Left ventricle myocardium inferior (tissue), 1 donor: ENCODE data around the gene TPCN2. TPM values are rescaled to one million over a fixed set of nuclear protein-coding genes. Genes with fewer than 3 reads are reported as not detected.

Experiments used
- DNase-seq: peaks from one replicate; pipeline ENCODE4 v3.0.0-alpha.2; 2020
- H3K27ac ChIP-seq: fragments of 200-600 bp; replicated peaks from 2 replicates; pipeline ENCODE4 v1.8.0; 2021
- H3K27me3 ChIP-seq: fragments of 200-600 bp; 2 replicates; pipeline ENCODE4 v1.8.0; 2021; ENCODE audit warnings: low read depth
- H3K36me3 ChIP-seq: fragments of 200-600 bp; 2 replicates; pipeline ENCODE4 v1.8.0; 2021
- H3K4me1 ChIP-seq: fragments of 200-600 bp; 2 replicates; pipeline ENCODE4 v1.8.0; 2021
- H3K4me3 ChIP-seq: fragments of 200-600 bp; 2 replicates; pipeline ENCODE4 v1.8.0; 2021; ENCODE audit warnings: mild to moderate bottlenecking, moderate library complexity
- H3K9me3 ChIP-seq: fragments of 200-600 bp; replicated peaks from 2 replicates; pipeline ENCODE4 v1.8.0; 2021
- CTCF ChIP-seq: fragments of 200-600 bp; IDR thresholded peaks from 2 replicates; pipeline ENCODE4 v1.8.0; 2021; ENCODE audit warnings: antibody characterized with exemption, mild to moderate bottlenecking, borderline replicate concordance
- intact Hi-C: fragments of 100-400 bp; cut with micrococcal nuclease; formaldehyde crosslinking; loops from one replicate; pipeline ENCODE4 v1.11.0; 2022
- total RNA-seq: library from RNA; stranded (reverse); fragmentation: NEBNext Ultra II Directional; extraction: Animal tissue kit (Norgen Biotek cat#: 25700); gene quantifications from one replicate; pipeline ENCODE4 v1.2.1, GENCODE V29; 2021
- donor health status: DM: no; HTN: yes; CAD: no; lungs with severe emphysema.

TPCN2 gene
- total RNA-seq, 1 donor from 2014 or later: 9.2 TPM

- no peak for TF ChIP-seq CTCF
- Histone ChIP-seq H3K27ac (no peak overlapping the region), H3K27me3 (peaks cover 3% of the 10 kb centered on the region), H3K4me3 (no peak overlapping the region), H3K9me3 (no peaks in the 10 kb centered on the region), H3K4me1 (no peaks in the 10 kb centered on the region), H3K36me3 (no peaks in the 10 kb centered on the region)
- intact Hi-C loops: no loop called here
- DNase-seq: no peak
These were observed 18.4 kb upstream of the TPCN2 start for GRCh38 chr11:69030301-69030700.

- no peaks in the 10 kb centered on the region for H3K9me3 ChIP-seq
- peaks cover 12% of the 10 kb centered on the region for H3K27me3 ChIP-seq
- H3K36me3 ChIP-seq: no peaks in the 10 kb centered on the region
These were observed 15.9 kb upstream of the TPCN2 start for GRCh38 chr11:69032833-69033232.

GRCh38 chr11:69033431-69033830 lies 15.3 kb upstream of the TPCN2 start:
- no peak for TF ChIP-seq CTCF
- Histone ChIP-seq H3K9me3 (no peaks in the 10 kb centered on the region), H3K36me3 (no peaks in the 10 kb centered on the region), H3K4me1 (peaks cover 5% of the 10 kb centered on the region), H3K27ac (no peak overlapping the region), H3K27me3 (peaks cover 12% of the 10 kb centered on the region), H3K4me3 (no peak overlapping the region)
- no peak for DNase-seq
- intact Hi-C loops: no loop called here

More at GRCh38 chr11:69032833-69033232, 15.9 kb upstream of the TPCN2 start:
- TF ChIP-seq CTCF: no peak
- DNase-seq: no peak
- intact Hi-C loops: no loop called here
- Histone ChIP-seq H3K4me3 (no peak overlapping the region), H3K4me1 (peaks cover 5% of the 10 kb centered on the region), H3K27ac (no peak overlapping the region)

GRCh38 chr11:69034123-69034867 lies 14.4 kb upstream of the TPCN2 start:
- H3K36me3 ChIP-seq: no peaks in the 10 kb centered on the region
- peaks cover 5% of the 10 kb centered on the region for H3K4me1 ChIP-seq
- H3K4me3 ChIP-seq: no peak overlapping the region
- no peak for TF ChIP-seq CTCF
- no peak for DNase-seq
- intact Hi-C loops: no loop called here
- H3K9me3 ChIP-seq: no peaks in the 10 kb centered on the region
- peaks cover 12% of the 10 kb centered on the region for H3K27me3 ChIP-seq
- no peak overlapping the region for H3K27ac ChIP-seq

GRCh38 chr11:69035150-69035945 lies 13.4 kb upstream of the TPCN2 start:
- intact Hi-C loops: no loop called here
- H3K9me3 ChIP-seq: no peaks in the 10 kb centered on the region
- no peak overlapping the region for H3K4me3 ChIP-seq
- H3K27ac ChIP-seq: peak overlapping the region; percentile 51
- H3K27me3 ChIP-seq: peaks cover 12% of the 10 kb centered on the region
- H3K36me3 ChIP-seq: no peaks in the 10 kb centered on the region
- DNase-seq: no peak
- H3K4me1 ChIP-seq: peaks cover 5% of the 10 kb centered on the region
- no peak for TF ChIP-seq CTCF
